ENCODE data around the gene LRRC23. TPM values are rescaled to one million over a fixed set of nuclear protein-coding genes. Genes with fewer than 3 reads are reported as not detected.
A peak's percentile ranks its signal among the peaks of the same experiment; 100 is the strongest.

LRRC23 gene
- total and polyA plus RNA-seq, 2 of the 13 experiments (the other 11 are each of a cell fraction or from before 2014, with no cell fraction given): 6.0 to 7.8 TPM

GRCh38 chr12:6961695-6962284 is 57.2 kb downstream of the LRRC23 start (continued):
- TF ChIP-seq POLR2AphosphoS2 (IDR thresholded peaks at IDR 0.05; ENCODE audit: low read depth, low read length): no peak
- TF ChIP-seq ZNF616 (CRISPR knock-in tag; IDR thresholded peaks at IDR 0.05; ENCODE audit: low read depth): no peak
- TF ChIP-seq TARDBP (CRISPR knock-in tag; IDR thresholded peaks at IDR 0.05): peak; percentile 17; the same call in 1 of the 2 replicates
- no peak for TF ChIP-seq ZFP62 (CRISPR knock-in tag; IDR thresholded peaks at IDR 0.05)
- no peak for TF ChIP-seq DNMT3B (CRISPR knock-in tag; conservative IDR thresholded peaks at IDR 0.05)
- peak; percentile 26; the same call in 1 of the 2 replicates for TF ChIP-seq TAF1 (CRISPR knock-in tag; IDR thresholded peaks at IDR 0.05)
- TF ChIP-seq FOSL2 (CRISPR knock-in tag; IDR thresholded peaks at IDR 0.05): peak; percentile 26; the same call in 1 of the 2 replicates
- no peak for TF ChIP-seq HIC2 (CRISPR knock-in tag; IDR thresholded peaks at IDR 0.05; ENCODE audit: low read depth)
- peak; percentile 15; the same call in 1 of the 2 replicates for TF ChIP-seq HDAC1 (CRISPR knock-in tag; IDR thresholded peaks at IDR 0.05)
- TF ChIP-seq SMC3 (IDR thresholded peaks at IDR 0.05; ENCODE audit: low read length): peak; percentile 47
- peak; percentile 9 for TF ChIP-seq YY1 (IDR thresholded peaks at IDR 0.05; ENCODE audit: insufficient read depth, insufficient replicate concordance, low read depth, low read length)
- no peak for TF ChIP-seq REPIN1 (CRISPR knock-in tag; IDR thresholded peaks at IDR 0.05; ENCODE audit: borderline replicate concordance, low read depth)
- TF ChIP-seq MZF1 (CRISPR knock-in tag; IDR thresholded peaks at IDR 0.05; ENCODE audit: borderline replicate concordance): no peak
- TF ChIP-seq ZNF710 (CRISPR knock-in tag; IDR thresholded peaks at IDR 0.05; ENCODE audit: borderline replicate concordance): no peak
- TF ChIP-seq ELF3 (CRISPR knock-in tag; IDR thresholded peaks at IDR 0.05): 0 out of 2 replicates have a peak, but pooled peaks have one; percentile 43
- no peak for TF ChIP-seq SALL2 (CRISPR knock-in tag; IDR thresholded peaks at IDR 0.05)
- no peak for TF ChIP-seq THYN1 (CRISPR knock-in tag; IDR thresholded peaks at IDR 0.05; ENCODE audit: borderline replicate concordance, low read depth)
- no peak for TF ChIP-seq SMAD1 (CRISPR knock-in tag; IDR thresholded peaks at IDR 0.05; ENCODE audit: borderline replicate concordance, low read depth)
- no peak for TF ChIP-seq CREB3 (CRISPR knock-in tag; IDR thresholded peaks at IDR 0.05)
- no peak for TF ChIP-seq ZSCAN5A (CRISPR knock-in tag; IDR thresholded peaks at IDR 0.05; ENCODE audit: borderline replicate concordance)
- no peak for TF ChIP-seq ATM (IDR thresholded peaks at IDR 0.05; ENCODE audit: borderline replicate concordance)
